Neural progenitor cell (in vitro differentiated cells): ENCODE results near the gene CRNKL1. TPM values are rescaled to one million over a fixed set of nuclear protein-coding genes. Genes with fewer than 3 reads are reported as not detected.

Source experiments
- DNase-seq: peaks from one replicate; pipeline ENCODE4 v3.0.0-alpha.2; 2016; ENCODE audit warnings: low spot score
- H2AFZ ChIP-seq: fragments of 200-600 bp; sonication (generic); replicated peaks from 2 replicates; pipeline ENCODE4 v1.6.1; 2016; ENCODE audit warnings: antibody characterized with exemption
- H3F3A ChIP-seq: fragments of 200-600 bp; sonication (generic); 2 replicates; pipeline ENCODE4 v1.6.1; 2016; ENCODE audit warnings: antibody characterized with exemption, low read depth
- H3K27ac ChIP-seq: fragments of 200-600 bp; sonication (generic); 2 replicates; pipeline ENCODE4 v1.5.1; 2016; ENCODE audit warnings: mild to moderate bottlenecking
- H3K27me3 ChIP-seq: fragments of 200-600 bp; sonication (generic); 2 replicates; pipeline ENCODE4 v1.6.1; 2016; ENCODE audit warnings: mild to moderate bottlenecking, moderate library complexity
- H3K36me3 ChIP-seq: fragments of 200-600 bp; sonication (generic); 2 replicates; pipeline ENCODE4 v1.5.1; 2016
- H3K4me1 ChIP-seq: fragments of 200-600 bp; sonication (generic); 2 replicates; pipeline ENCODE4 v1.6.1; 2016; ENCODE audit warnings: mixed run types
- H3K4me2 ChIP-seq: fragments of 200-600 bp; sonication (generic); 2 replicates; pipeline ENCODE4 v1.6.1; 2016
- H3K4me3 ChIP-seq: fragments of 200-600 bp; sonication (generic); 2 replicates; pipeline ENCODE4 v1.5.1; 2016
- H3K79me2 ChIP-seq: fragments of 200-600 bp; sonication (generic); 2 replicates; pipeline ENCODE4 v1.6.1; 2016; ENCODE audit warnings: low read depth
- H3K9ac ChIP-seq: fragments of 200-600 bp; sonication (generic); 2 replicates; pipeline ENCODE4 v1.6.1; 2016
- H3K9me3 ChIP-seq: fragments of 200-600 bp; sonication (generic); 2 replicates; pipeline ENCODE4 v1.5.1; 2016; ENCODE audit warnings: low read depth
- H4K20me1 ChIP-seq: fragments of 200-600 bp; sonication (generic); 2 replicates; pipeline ENCODE4 v1.6.1; 2016; ENCODE audit warnings: low read depth
- H3K27ac Mint-ChIP-seq: 3 replicates; pipeline ENCODE4 v1.8.0; 2021; ENCODE audit warnings: mixed read lengths
- H3K27me3 Mint-ChIP-seq: 2 replicates; pipeline ENCODE4 v1.8.0; 2022; ENCODE audit warnings: low read depth, mild to moderate bottlenecking, inconsistent platforms, moderate library complexity, mixed read lengths; ENCODE audit not compliant: insufficient read depth
- H3K36me3 Mint-ChIP-seq: 3 replicates; pipeline ENCODE4 v1.8.0; 2021; ENCODE audit warnings: mixed read lengths
- H3K4me1 Mint-ChIP-seq: 3 replicates; pipeline ENCODE4 v1.8.0; 2021; ENCODE audit warnings: mixed read lengths
- H3K4me3 Mint-ChIP-seq: 3 replicates; pipeline ENCODE4 v1.8.0; 2021; ENCODE audit warnings: mild to moderate bottlenecking, moderate library complexity, mixed read lengths
- H3K9me3 Mint-ChIP-seq: 3 replicates; pipeline ENCODE4 v1.8.0; 2020; ENCODE audit warnings: mixed read lengths
- CTCF ChIP-seq: fragments of 200-600 bp; sonication (generic); IDR thresholded peaks from 2 replicates; pipeline ENCODE4 v1.5.1; 2017; ENCODE audit warnings: antibody characterized with exemption, mild to moderate bottlenecking
- EZH2 ChIP-seq: fragments of 200-600 bp; sonication (generic); IDR thresholded peaks from 2 replicates; pipeline ENCODE4 v1.6.1; 2017; ENCODE audit warnings: antibody characterized with exemption, mild to moderate bottlenecking, moderate library complexity
- EZH2phosphoT487 ChIP-seq: fragments of 200-600 bp; sonication (generic); IDR thresholded peaks from 2 replicates; pipeline ENCODE4 v1.6.1; 2017; ENCODE audit warnings: antibody characterized with exemption
- total RNA-seq: library from RNA; depleted of rRNA; stranded (reverse); fragments of >200 nt; gene quantifications from 2 replicates; pipeline ENCODE4 v1.2.3, GENCODE V29; 2015; ENCODE audit warnings: low replicate concordance

Gene CRNKL1
- total RNA-seq, 1 donor from 2014 or later, result 45.0 TPM

- H3K4me2 ChIP-seq, result no peak overlapping the region
- no peak overlapping the region for H2AFZ ChIP-seq
- no peaks in the 10 kb centered on the region for H3K36me3 ChIP-seq
- H3K4me1 ChIP-seq, result no peaks in the 10 kb centered on the region
- TF ChIP-seq EZH2phosphoT487 (no peak), EZH2 (no peak), CTCF (no peak)
- H3F3A ChIP-seq, result no peaks in the 10 kb centered on the region
- H3K27me3 ChIP-seq, result no peaks in the 10 kb centered on the region
- H3K9me3 Mint-ChIP-seq, result no peaks in the 10 kb centered on the region
- DNase-seq, result no peak
- H3K27ac Mint-ChIP-seq, result no peak overlapping the region
- no peak overlapping the region for H3K9ac ChIP-seq
- H3K4me3 ChIP-seq, result no peak overlapping the region
- no peaks in the 10 kb centered on the region for H3K9me3 ChIP-seq
- no peaks in the 10 kb centered on the region for H3K4me1 Mint-ChIP-seq
- H3K79me2 ChIP-seq, result no peaks in the 10 kb centered on the region
- H3K27me3 Mint-ChIP-seq, result peaks cover 2% of the 10 kb centered on the region
- no peak overlapping the region for H3K4me3 Mint-ChIP-seq
- H3K36me3 Mint-ChIP-seq, result no peaks in the 10 kb centered on the region
- H4K20me1 ChIP-seq, result no peaks in the 10 kb centered on the region
- H3K27ac ChIP-seq, result no peak overlapping the region
Measured at GRCh38 chr20:20065361-20065760, 13.1 kb upstream of the CRNKL1 start.

DNA sequence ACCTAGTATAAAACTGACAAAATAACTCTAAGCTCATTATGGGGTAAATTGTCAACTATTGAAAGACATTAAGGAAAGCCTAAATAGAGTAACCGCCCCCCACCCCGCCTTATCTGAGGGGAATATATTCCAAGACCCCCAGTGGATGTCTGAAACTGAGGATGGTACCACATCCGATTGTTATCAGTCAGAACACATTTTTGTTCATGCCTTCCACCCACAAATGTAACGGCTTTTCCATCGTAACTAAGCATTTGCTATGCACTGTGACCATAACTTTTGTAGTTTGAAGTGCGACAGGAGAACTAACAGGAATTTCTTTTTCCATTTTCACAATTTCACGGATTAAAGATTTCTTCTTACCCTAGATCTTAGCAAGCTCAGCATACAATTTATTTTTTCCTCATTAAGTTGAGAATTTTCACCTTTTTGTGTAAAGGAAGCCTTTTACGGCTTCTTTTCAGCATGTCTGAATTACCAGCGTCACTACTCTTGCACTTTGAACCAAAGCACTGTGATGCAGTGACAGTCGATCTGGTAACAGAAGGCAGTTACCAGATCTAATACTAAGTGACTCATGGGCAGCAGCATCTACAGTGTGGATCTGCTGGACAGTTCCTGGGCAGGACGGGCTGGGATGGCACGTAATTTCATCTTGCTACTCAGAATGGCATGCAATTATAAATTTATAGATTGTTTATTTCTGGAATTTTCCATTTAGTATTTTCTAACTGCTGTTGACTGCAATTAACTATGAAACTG, 11.9 kb upstream of the CRNKL1 start:
- H3K4me3 ChIP-seq, result no peak overlapping the region
- H3K36me3 Mint-ChIP-seq, result no peaks in the 10 kb centered on the region
- H3F3A ChIP-seq, result no peaks in the 10 kb centered on the region
- TF ChIP-seq EZH2 (no peak), EZH2phosphoT487 (no peak), CTCF (no peak)
- H3K9ac ChIP-seq, result no peak overlapping the region
- H3K27me3 ChIP-seq, result no peaks in the 10 kb centered on the region
- no peak overlapping the region for H3K4me2 ChIP-seq
- DNase-seq, result no peak
- H3K9me3 ChIP-seq, result no peaks in the 10 kb centered on the region
- no peak overlapping the region for H3K4me3 Mint-ChIP-seq
- H3K4me1 ChIP-seq, result no peaks in the 10 kb centered on the region
- peaks cover 2% of the 10 kb centered on the region for H3K27me3 Mint-ChIP-seq
- H3K79me2 ChIP-seq, result no peaks in the 10 kb centered on the region
- H3K9me3 Mint-ChIP-seq, result no peaks in the 10 kb centered on the region
- no peak overlapping the region for H3K27ac Mint-ChIP-seq
- H3K27ac ChIP-seq, result no peak overlapping the region
- no peak overlapping the region for H2AFZ ChIP-seq
- H3K36me3 ChIP-seq, result no peaks in the 10 kb centered on the region
- no peaks in the 10 kb centered on the region for H3K4me1 Mint-ChIP-seq
- no peaks in the 10 kb centered on the region for H4K20me1 ChIP-seq

DNA sequence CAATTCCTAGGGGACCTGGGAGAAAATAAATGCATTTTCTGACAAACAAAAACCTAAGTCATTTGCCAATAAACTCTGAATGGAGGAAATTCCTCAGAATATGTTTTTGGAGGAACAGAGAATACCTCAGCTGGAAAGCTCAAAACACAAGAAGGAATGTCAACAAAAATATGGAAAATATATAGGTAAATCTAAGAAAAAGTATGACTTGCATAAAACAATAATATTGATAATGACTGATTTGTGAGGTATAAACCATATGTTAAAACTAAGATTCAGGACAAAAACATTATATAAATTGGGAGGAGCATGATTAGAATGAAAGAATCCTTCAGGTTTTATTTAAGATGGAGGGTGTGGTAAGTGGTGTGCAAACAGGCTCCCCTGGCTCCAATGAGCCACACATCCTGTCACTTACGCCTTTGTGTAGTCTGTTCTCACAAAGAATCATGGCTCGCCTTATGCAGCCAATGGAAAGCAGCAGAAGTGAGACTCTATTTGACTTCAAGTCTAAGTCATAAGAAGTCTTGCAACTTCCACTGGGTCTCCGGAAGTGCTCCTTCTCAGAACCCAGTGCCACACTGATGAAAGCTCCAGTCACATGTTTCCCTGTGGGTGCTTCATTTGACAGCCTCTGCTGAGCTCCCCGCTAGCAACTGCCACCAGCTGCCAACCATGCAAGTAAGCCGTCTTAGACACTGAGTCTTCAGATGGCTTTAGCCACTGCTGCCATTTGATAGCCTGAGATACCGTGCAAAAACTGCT, 8.2 kb upstream of the CRNKL1 start:
- Mint-ChIP-seq H3K27ac (no peak overlapping the region), H3K4me3 (no peak overlapping the region), H3K4me1 (no peaks in the 10 kb centered on the region), H3K36me3 (no peaks in the 10 kb centered on the region), H3K9me3 (no peaks in the 10 kb centered on the region), H3K27me3 (no peaks in the 10 kb centered on the region)
- DNase-seq, result no peak
- no peak overlapping the region for H3K27ac ChIP-seq
- no peaks in the 10 kb centered on the region for H4K20me1 ChIP-seq
- H3K9me3 ChIP-seq, result no peaks in the 10 kb centered on the region
- no peak overlapping the region for H3K4me3 ChIP-seq
- no peak overlapping the region for H3K4me2 ChIP-seq
- no peaks in the 10 kb centered on the region for H3K27me3 ChIP-seq
- no peaks in the 10 kb centered on the region for H3K36me3 ChIP-seq
- TF ChIP-seq CTCF (no peak), EZH2 (no peak), EZH2phosphoT487 (no peak)
- H2AFZ ChIP-seq, result peak overlapping the region; percentile 17
- no peak overlapping the region for H3K9ac ChIP-seq
- no peaks in the 10 kb centered on the region for H3K79me2 ChIP-seq
- H3K4me1 ChIP-seq, result no peaks in the 10 kb centered on the region
- no peaks in the 10 kb centered on the region for H3F3A ChIP-seq
